Hair follicle dermal papilla cell (primary cell): Measurements from ENCODE around the gene SFXN2. TPM values are rescaled to one million over a fixed set of nuclear protein-coding genes. Genes with fewer than 3 reads are reported as not detected.

Experiments used
- total RNA-seq: library from RNA; depleted of rRNA; stranded (reverse); fragments of >200 nt; gene quantifications from 2 replicates; pipeline ENCODE4 v1.2.3, GENCODE V29; 2012

Gene SFXN2, protein sequence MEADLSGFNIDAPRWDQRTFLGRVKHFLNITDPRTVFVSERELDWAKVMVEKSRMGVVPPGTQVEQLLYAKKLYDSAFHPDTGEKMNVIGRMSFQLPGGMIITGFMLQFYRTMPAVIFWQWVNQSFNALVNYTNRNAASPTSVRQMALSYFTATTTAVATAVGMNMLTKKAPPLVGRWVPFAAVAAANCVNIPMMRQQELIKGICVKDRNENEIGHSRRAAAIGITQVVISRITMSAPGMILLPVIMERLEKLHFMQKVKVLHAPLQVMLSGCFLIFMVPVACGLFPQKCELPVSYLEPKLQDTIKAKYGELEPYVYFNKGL
- 4.3 and 4.7 TPM in 2 replicates for total RNA-seq

GRCh38 chr10:102714621-102715455, at the start of gene SFXN2:
Gene SFXN2, plus strand, starts transcription at chr10:102714636. Its CDS starts 12,001 bp downstream, at chr10:102726637.

GRCh38 chr10:102713814-102714620, 419 bp upstream of the SFXN2 start, which contains the start of gene ARL3:
Gene ARL3, minus strand, starts transcription at chr10:102714397. Its CDS starts 122 bp downstream, at chr10:102714275.

DNA sequence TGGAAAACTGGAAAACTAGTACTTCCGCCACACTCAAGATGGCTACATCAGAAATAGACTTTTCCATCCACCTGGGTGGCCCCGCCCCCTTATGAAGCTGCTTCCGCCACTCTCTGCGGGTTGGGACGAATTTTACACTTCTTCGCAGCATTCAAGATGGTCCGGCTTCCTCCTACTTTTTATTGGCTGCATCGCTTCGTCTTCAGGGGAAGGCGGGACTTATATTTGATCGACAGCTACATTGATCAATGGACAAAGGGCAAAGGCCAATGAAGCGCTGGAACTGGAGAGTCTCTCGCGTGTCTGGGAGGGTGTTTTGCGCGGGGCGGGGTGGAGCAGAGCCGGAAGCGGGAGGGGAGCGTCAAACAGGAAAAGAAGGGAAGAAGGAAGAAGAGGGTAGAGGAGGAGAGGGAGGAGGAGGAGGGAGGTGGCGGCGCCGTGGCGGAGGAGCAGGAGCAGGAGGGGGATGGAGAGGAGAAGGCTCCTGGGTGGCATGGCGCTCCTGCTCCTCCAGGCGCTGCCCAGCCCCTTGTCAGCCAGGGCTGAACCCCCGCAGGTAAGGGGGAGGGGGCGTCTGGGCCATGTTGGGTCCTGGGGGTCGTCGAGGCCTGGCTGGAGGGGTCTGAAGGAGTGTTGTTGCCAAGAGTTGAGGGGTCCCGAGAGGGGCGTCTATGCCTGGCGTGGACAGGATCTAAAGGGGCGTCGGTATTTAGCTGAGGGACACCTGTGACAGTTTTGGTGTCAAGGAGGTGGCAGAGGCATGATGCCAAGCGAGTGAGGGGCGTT, 29.3 kb downstream of the SFXN2 start, which contains the start of gene WBP1L:
Gene WBP1L (plus strand): TSS at position 361 of the 786 bp plus-strand sequence. CDS start 106 bp downstream, at position 467.

Other genes with a start within 250 kb of the SFXN2 start
- 115 and 139 TPM in 2 replicates for gene ACTR1A, start 211.9 kb upstream of the SFXN2 start, total RNA-seq
- gene SUFU, start 210.7 kb upstream of the SFXN2 start, total RNA-seq: 3.0 and 3.7 TPM in 2 replicates
- gene TRIM8, start 70.2 kb upstream of the SFXN2 start, total RNA-seq: 101 and 104 TPM in 2 replicates
- 5.0 TPM in 2 replicates for gene ARL3, start 239 bp upstream of the SFXN2 start, total RNA-seq
- gene WBP1L, start 29.3 kb downstream of the SFXN2 start, total RNA-seq: 106 and 113 TPM in 2 replicates
- 0.16 TPM in 1 of 2 replicates, not detected in the other for gene CYP17A1, start 122.8 kb downstream of the SFXN2 start, total RNA-seq
- 21.1 and 25.3 TPM in 2 replicates for gene BORCS7, start 139.6 kb downstream of the SFXN2 start, total RNA-seq
- gene AS3MT, start 154.8 kb downstream of the SFXN2 start, total RNA-seq: 9.9 and 14.6 TPM in 2 replicates
- gene CNNM2, start 203.7 kb downstream of the SFXN2 start, total RNA-seq: 9.8 and 10.5 TPM in 2 replicates